H1 (cell line): ENCODE measurements around the gene UVRAG. TPM values are rescaled to one million over a fixed set of nuclear protein-coding genes. Genes with fewer than 3 reads are reported as not detected.
A peak's percentile ranks its signal among the peaks of the same experiment; 100 is the strongest.

ENCODE experiments used
- CTCF ChIA-PET: fragments of 300-600 bp; sonication (Branson Sonifier 250); formaldehyde crosslinking; loops from one replicate; lab custom pipeline; 2021; ENCODE audit not compliant: partially characterized antibody; lab: Charles Lee
- POLR2A ChIA-PET: fragments of 300-600 bp; sonication (Branson Sonifier 250); formaldehyde crosslinking; loops from one replicate; lab custom pipeline; 2021; ENCODE audit warnings: inconsistent platforms; ENCODE audit not compliant: partially characterized antibody; lab: Charles Lee
- DNase-seq, 2 experiments: peaks; one replicate each; pipeline versions ENCODE4 v3.0.0 to v3.0.0-alpha.2; 2010 to 2022; ENCODE audit warnings: low spot score in 2 of 2, low read depth in 1 of 2, mixed read lengths in 1 of 2
- FAIRE-seq: peaks from 2 replicates; lab custom pipeline; 2011; peaks lifted over from hg19 to GRCh38; lab: Jason Lieb, UNC
- H2AFZ ChIP-seq: 2 replicates; pipeline ENCODE4 v1.8.1; 2012; ENCODE audit warnings: low read length, inconsistent platforms
- H2AK5ac ChIP-seq: 2 replicates; pipeline ENCODE4 v1.6.1; 2013; ENCODE audit warnings: low read depth, low read length
- H2BK120ac ChIP-seq: replicated peaks from 2 replicates; pipeline ENCODE3; 2013; ENCODE audit warnings: low read depth, low read length, inconsistent platforms
- H2BK12ac ChIP-seq: 2 replicates; pipeline ENCODE4 v1.6.1; 2013; ENCODE audit warnings: low read depth, low read length
- H2BK15ac ChIP-seq: 2 replicates; pipeline ENCODE4 v1.6.1; 2013; ENCODE audit warnings: low read length
- H2BK20ac ChIP-seq: 2 replicates; pipeline ENCODE4 v1.6.1; 2013; ENCODE audit warnings: low read length
- H2BK5ac ChIP-seq: 2 replicates; pipeline ENCODE4 v1.6.1; 2013; ENCODE audit warnings: low read depth, low read length
- H3K14ac ChIP-seq: 2 replicates; pipeline ENCODE4 v1.6.1; 2013; ENCODE audit warnings: inconsistent platforms; ENCODE audit not compliant: insufficient read length
- H3K18ac ChIP-seq: 2 replicates; pipeline ENCODE4 v1.6.1; 2013; ENCODE audit warnings: low read length; ENCODE audit errors: extremely low read depth
- H3K23ac ChIP-seq: 2 replicates; pipeline ENCODE4 v1.6.1; 2013; ENCODE audit warnings: inconsistent platforms; ENCODE audit not compliant: insufficient read length
- H3K23me2 ChIP-seq: 2 replicates; pipeline ENCODE4 v1.6.1; 2013; ENCODE audit warnings: low read depth, low read length
- H3K27ac ChIP-seq: 2 replicates; pipeline ENCODE4 v1.6.1; 2011; ENCODE audit warnings: low read depth, low read length, inconsistent platforms
- H3K27me3 ChIP-seq, 4 experiments: replicated peaks in 1 of 4; 1 replicate in 1 of 4; 2 replicates in 3 of 4; pipeline versions ENCODE4 v1.6.1 to v1.8.1; 2011 to 2013; ENCODE audit warnings: low read length in 3 of 4, mild to moderate bottlenecking in 3 of 4, inconsistent platforms in 2 of 4, mixed read lengths in 2 of 4, moderate library complexity in 1 of 4; ENCODE audit not compliant: control insufficient read depth in 3 of 4, insufficient read depth in 3 of 4; ENCODE audit errors: extremely low read depth in 1 of 4
- H3K36me3 ChIP-seq, 4 experiments: 2 replicates each; pipeline versions ENCODE4 v1.6.1 to v1.8.1; 2011 to 2013; ENCODE audit warnings: mild to moderate bottlenecking in 4 of 4, low read length in 3 of 4, moderate library complexity in 2 of 4, control low read depth in 1 of 4, inconsistent platforms in 1 of 4; ENCODE audit not compliant: insufficient read depth in 4 of 4, control insufficient read depth in 2 of 4
- H3K4ac ChIP-seq: replicated peaks from 2 replicates; pipeline ENCODE3; 2013; ENCODE audit warnings: low read length, low read depth, mixed read lengths, inconsistent platforms; ENCODE audit not compliant: insufficient read length
- H3K4me1 ChIP-seq, 4 experiments: replicated peaks in 1 of 4; 1 replicate in 1 of 4; 2 replicates in 3 of 4; pipeline versions ENCODE4 v1.6.1 to v1.8.1; 2011 to 2013; ENCODE audit warnings: low read length in 3 of 4, inconsistent platforms in 2 of 4, mixed read lengths in 1 of 4; ENCODE audit not compliant: insufficient read depth in 4 of 4, control insufficient read depth in 3 of 4
- H3K4me2 ChIP-seq, 2 experiments: 2 replicates each; pipeline versions ENCODE4 v1.6.1 to v1.8.1; 2011 to 2013; ENCODE audit warnings: low read depth in 2 of 2, low read length in 2 of 2, control low read depth in 1 of 2, inconsistent platforms in 1 of 2, mild to moderate bottlenecking in 1 of 2; ENCODE audit not compliant: insufficient read depth in 1 of 2
- H3K4me3 ChIP-seq, 4 experiments: fragments of 200-600, 300-600 bp in 1 of 4; sonication (generic), shearing (Covaris generic), sonication (Bioruptor Twin) in 1 of 4; 2 replicates each; pipeline versions ENCODE4 v1.5.1 to v1.8.1; 2011 to 2016; ENCODE audit warnings: low read length in 4 of 4, low read depth in 3 of 4, control low read depth in 2 of 4, inconsistent platforms in 2 of 4, mild to moderate bottlenecking in 2 of 4, mixed read lengths in 1 of 4, moderate library complexity in 1 of 4; ENCODE audit not compliant: insufficient read depth in 2 of 4; ENCODE audit errors: extremely low read depth in 1 of 4
- H3K56ac ChIP-seq: replicated peaks from 2 replicates; pipeline ENCODE3; 2013; ENCODE audit warnings: low read depth, mild to moderate bottlenecking, mixed read lengths, low read length, inconsistent platforms; ENCODE audit not compliant: insufficient read length
- H3K79me1 ChIP-seq: 2 replicates; pipeline ENCODE4 v1.6.1; 2013; ENCODE audit warnings: low read depth, low read length, control low read depth
- H3K79me2 ChIP-seq, 2 experiments: 2 replicates each; pipeline versions ENCODE4 v1.6.1 to v1.8.1; 2012 to 2013; ENCODE audit warnings: low read length in 2 of 2, mild to moderate bottlenecking in 2 of 2, inconsistent platforms in 1 of 2; ENCODE audit not compliant: insufficient read depth in 2 of 2, control insufficient read depth in 1 of 2
- H3K9ac ChIP-seq, 4 experiments: replicated peaks in 1 of 4; 1 replicate in 1 of 4; 2 replicates in 3 of 4; pipeline versions ENCODE4 v1.6.1 to v1.8.1; 2011 to 2013; ENCODE audit warnings: low read depth in 3 of 4, low read length in 3 of 4, control low read depth in 2 of 4, mild to moderate bottlenecking in 2 of 4, moderate library complexity in 2 of 4, inconsistent platforms in 1 of 4; ENCODE audit errors: extremely low read depth in 1 of 4
- H3K9me3 ChIP-seq, 2 experiments: 2 replicates each; pipeline versions ENCODE4 v1.6.1 to v1.8.1; 2012 to 2013; ENCODE audit warnings: mild to moderate bottlenecking in 2 of 2, moderate library complexity in 2 of 2, control low read depth in 1 of 2, inconsistent platforms in 1 of 2, low read depth in 1 of 2, low read length in 1 of 2, mixed read lengths in 1 of 2; ENCODE audit not compliant: insufficient read depth in 2 of 2
- H4K20me1 ChIP-seq, 2 experiments: replicated peaks in 1 of 2; 2 replicates each; pipeline versions ENCODE3 to v1.8.1; 2011 to 2013; ENCODE audit warnings: inconsistent platforms in 2 of 2, low read length in 2 of 2, mild to moderate bottlenecking in 1 of 2; ENCODE audit not compliant: insufficient read depth in 2 of 2, control insufficient read depth in 1 of 2
- H4K5ac ChIP-seq: 2 replicates; pipeline ENCODE4 v1.6.1; 2013; ENCODE audit warnings: low read length, low read depth, mixed read lengths, inconsistent platforms; ENCODE audit not compliant: insufficient read length
- H4K8ac ChIP-seq: 2 replicates; pipeline ENCODE4 v1.8.0; 2013; ENCODE audit warnings: mild to moderate bottlenecking, moderate library complexity, low read length, inconsistent platforms; ENCODE audit not compliant: insufficient read depth; ENCODE audit errors: extremely low read depth
- H4K91ac ChIP-seq: replicated peaks from 2 replicates; pipeline ENCODE3; 2013; ENCODE audit warnings: low read length, mixed read lengths, inconsistent platforms; ENCODE audit not compliant: insufficient read length
- CTBP2 ChIP-seq: IDR thresholded peaks from 2 replicates; pipeline ENCODE4 v1.7.0; 2011; ENCODE audit warnings: borderline replicate concordance, mild to moderate bottlenecking, moderate library complexity, mixed read lengths, low read length; ENCODE audit not compliant: insufficient read depth, insufficient read length
- FOSL1 ChIP-seq: IDR thresholded peaks from 2 replicates; pipeline ENCODE4 v1.6.1; 2011; ENCODE audit warnings: mild to moderate bottlenecking, low read depth, low read length, moderate library complexity; ENCODE audit not compliant: insufficient read depth
- GTF2F1 ChIP-seq: IDR thresholded peaks from 2 replicates; pipeline ENCODE4 v1.6.1; 2012; ENCODE audit warnings: low read depth, low read length, improper control_type of control experiment, borderline replicate concordance
- JUND ChIP-seq: IDR thresholded peaks from 2 replicates; pipeline ENCODE4 v1.6.1; 2011; ENCODE audit warnings: mild to moderate bottlenecking, improper control_type of control experiment, low read length
- POLR2AphosphoS5 ChIP-seq: IDR thresholded peaks from 2 replicates; pipeline ENCODE4 v1.6.1; 2011; ENCODE audit warnings: low read depth, low read length
- RBBP5 ChIP-seq: IDR thresholded peaks from 2 replicates; pipeline ENCODE4 v1.7.1; 2012; ENCODE audit warnings: low read depth, mild to moderate bottlenecking, inconsistent platforms, low read length, moderate library complexity, borderline replicate concordance
- SIRT6 ChIP-seq: IDR thresholded peaks from one replicate; pipeline ENCODE4 v1.7.1; 2012; ENCODE audit warnings: low read length, inconsistent platforms
- SIX5 ChIP-seq: IDR thresholded peaks from 2 replicates; pipeline ENCODE4 v1.6.1; 2011; ENCODE audit warnings: mild to moderate bottlenecking, low read depth, low read length
- SRF ChIP-seq: IDR thresholded peaks from 2 replicates; pipeline ENCODE4 v1.6.1; 2011; ENCODE audit warnings: mild to moderate bottlenecking, low read depth, low read length, moderate library complexity
- TAF1 ChIP-seq: IDR thresholded peaks from 2 replicates; pipeline ENCODE4 v1.6.1; 2011; ENCODE audit warnings: mild to moderate bottlenecking, low read depth, low read length
- WGBS, 2 experiments: shearing (Covaris generic) in 1 of 2; methylation state at CpG; one replicate each; pipeline versions ENCODE4 v1.1.6 to v1.1.7; 2013 to 2015; ENCODE audit warnings: low lambda C conversion rate in 2 of 2, mixed read lengths in 2 of 2, inconsistent platforms in 1 of 2, low coverage in 1 of 2, missing lambda C conversion rate in 1 of 2; ENCODE audit not compliant: insufficient replicate concordance in 2 of 2, insufficient coverage in 1 of 2, insufficient read length in 1 of 2; ENCODE audit errors: extremely low coverage in 1 of 2, missing lambda C conversion rate in 1 of 2; 5-methylcytosine and 5-hydroxymethylcytosine counted together
- polyA plus RNA-seq, 7 experiments: library from polyadenylated mRNA; depleted of rRNA in 3 of 7; stranded (reverse) in 5 of 7; unstranded in 2 of 7; fragments of >200 nt in 5 of 7; fragments of 200-250 nt in 2 of 7; gene quantifications; 1 replicate in 5 of 7; 2 replicates in 1 of 7; 4 replicates in 1 of 7; pipeline versions ENCODE4 v1.2.1 to v1.2.3, GENCODE V29; 2011 to 2013; ENCODE audit warnings: missing spikeins in 2 of 7, mixed read lengths in 2 of 7
- total RNA-seq: library from RNA; stranded (reverse); fragmentation: NEBNext Ultra II Directional; extraction: Animal tissue kit (Norgen Biotek cat#: 25700); gene quantifications from 2 replicates; pipeline ENCODE4 v1.2.1, GENCODE V29; 2021
- TF ChIP-seq, protein P1 (sequence below): IDR thresholded peaks from 2 replicates; pipeline ENCODE4 v1.6.1; 2011; ENCODE audit warnings: low read length, improper control_type of control experiment

The UVRAG gene
- total and polyA plus RNA-seq, 2 of the 8 experiments (the other 6 are each of a cell fraction or from before 2014, with no cell fraction given) = 5.5 to 14.7 TPM

DNA sequence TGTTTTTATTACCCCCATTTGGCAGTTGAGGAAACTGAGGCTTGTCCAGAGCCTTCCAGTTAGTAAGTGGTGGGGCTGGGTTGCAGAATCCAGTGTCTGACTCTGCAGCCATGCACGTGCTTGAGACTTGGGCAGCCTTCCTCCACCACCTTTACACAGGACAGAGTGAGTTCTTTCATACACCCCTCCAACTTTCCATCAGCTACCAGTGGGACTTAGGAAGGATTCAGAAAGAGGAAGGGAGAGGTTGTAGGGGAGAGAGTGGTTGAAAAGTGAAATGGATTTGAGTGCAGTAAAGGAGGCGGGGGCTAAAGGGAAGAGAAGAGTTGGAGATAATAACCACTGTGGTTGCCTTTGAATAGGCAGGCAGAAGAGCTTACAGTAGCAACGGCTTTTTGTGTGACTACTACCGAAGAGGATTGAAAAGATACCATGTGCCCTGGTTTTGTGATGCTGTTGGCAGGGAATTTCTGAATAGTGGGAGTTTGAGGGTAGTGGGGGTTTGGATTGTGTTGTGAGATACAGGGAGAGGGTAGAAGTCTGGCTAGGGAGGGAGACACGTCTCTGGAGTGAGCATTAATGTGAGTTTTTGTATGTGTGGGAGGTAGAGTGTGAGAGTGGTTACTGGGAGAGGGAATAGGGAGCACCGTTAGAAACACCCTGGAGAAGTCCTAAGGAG is 1.7 kb downstream of the UVRAG start:
- H3K36me3 ChIP-seq = no peaks in the 10 kb centered on the region
- DNase-seq = no peak
- H3K79me1 ChIP-seq = no peaks in the 10 kb centered on the region
- peak overlapping the region; percentile 89 to 93 for H3K4me2 ChIP-seq
- peaks cover 0 to 40% of the 10 kb centered on the region in 2 experiments; a peak in 3 of 4 replicates for H3K79me2 ChIP-seq
- H3K4me1 ChIP-seq = peaks cover 2 to 17% (median 9%) of the 10 kb centered on the region in 4 experiments; a peak in 6 of 7 replicates
- no peak overlapping the region for H3K18ac ChIP-seq
- no peak overlapping the region for H2BK20ac ChIP-seq
- no peaks in the 10 kb centered on the region for H3K27me3 ChIP-seq
- H3K4me3 ChIP-seq = peak overlapping the region; percentile 82 to 96 (median 85); a peak in 7 of 8 replicates
- H3K14ac ChIP-seq = no peak overlapping the region
- no peak for FAIRE-seq
- H2AK5ac ChIP-seq = no peak overlapping the region
- H2BK5ac ChIP-seq = no peak overlapping the region
- H2BK15ac ChIP-seq = no peak overlapping the region
- peak overlapping the region in 1 of 4 experiments; percentile 44; a peak in 2 of 7 replicates for H3K9ac ChIP-seq
- no peak overlapping the region for H2BK120ac ChIP-seq
- no peaks in the 10 kb centered on the region for H4K20me1 ChIP-seq
- H3K27ac ChIP-seq = no peak overlapping the region
- ChIA-PET CTCF (interaction anchor here (1.4 to 6.3 kb wide), 3 partner anchors 14 to 111 kb away, joined by 3 to 40 read pairs (median 4); no protein-coding TSS in a partner anchor), POLR2A (interaction anchor here (2.5 kb wide), 1 partner anchor 15 kb away, joined by 9 read pairs; no protein-coding TSS in a partner anchor)
- no peak overlapping the region for H3K4ac ChIP-seq
- WGBS, 2 experiments = 74 to 90% methylated on average over 1 to 6 of the region's 6 CpGs
- H2BK12ac ChIP-seq = no peak overlapping the region
- H3K23me2 ChIP-seq = peaks cover 16% of the 10 kb centered on the region; the same call in 1 of the 2 replicates
- no peak overlapping the region for H3K56ac ChIP-seq
- no peak overlapping the region for H3K23ac ChIP-seq
- no peak overlapping the region for H4K91ac ChIP-seq
- no peak overlapping the region for H4K5ac ChIP-seq
- H3K9me3 ChIP-seq = no peaks in the 10 kb centered on the region
- H4K8ac ChIP-seq = no peak overlapping the region
- H2AFZ ChIP-seq = no peak overlapping the region
- TF ChIP-seq FOSL1 = no peak
- TF ChIP-seq SIX5 = no peak
- no peak for TF ChIP-seq JUND
- TF ChIP-seq SRF = no peak
- TF ChIP-seq, protein P1, sequence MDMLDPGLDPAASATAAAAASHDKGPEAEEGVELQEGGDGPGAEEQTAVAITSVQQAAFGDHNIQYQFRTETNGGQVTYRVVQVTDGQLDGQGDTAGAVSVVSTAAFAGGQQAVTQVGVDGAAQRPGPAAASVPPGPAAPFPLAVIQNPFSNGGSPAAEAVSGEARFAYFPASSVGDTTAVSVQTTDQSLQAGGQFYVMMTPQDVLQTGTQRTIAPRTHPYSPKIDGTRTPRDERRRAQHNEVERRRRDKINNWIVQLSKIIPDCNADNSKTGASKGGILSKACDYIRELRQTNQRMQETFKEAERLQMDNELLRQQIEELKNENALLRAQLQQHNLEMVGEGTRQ = no peak
- no peak for TF ChIP-seq RBBP5
- TF ChIP-seq GTF2F1 = no peak
- no peak for TF ChIP-seq SIRT6
- TF ChIP-seq CTBP2 = no peak
- TF ChIP-seq TAF1 = no peak
- no peak for TF ChIP-seq POLR2AphosphoS5
